ENCODE data around the gene OMP. TPM values are rescaled to one million over a fixed set of nuclear protein-coding genes. Genes with fewer than 3 reads are reported as not detected.

The OMP gene
- total and polyA plus RNA-seq, 2 donors (not counting 1 experiment from before 2014, with no cell fraction given), result not detected

DNA sequence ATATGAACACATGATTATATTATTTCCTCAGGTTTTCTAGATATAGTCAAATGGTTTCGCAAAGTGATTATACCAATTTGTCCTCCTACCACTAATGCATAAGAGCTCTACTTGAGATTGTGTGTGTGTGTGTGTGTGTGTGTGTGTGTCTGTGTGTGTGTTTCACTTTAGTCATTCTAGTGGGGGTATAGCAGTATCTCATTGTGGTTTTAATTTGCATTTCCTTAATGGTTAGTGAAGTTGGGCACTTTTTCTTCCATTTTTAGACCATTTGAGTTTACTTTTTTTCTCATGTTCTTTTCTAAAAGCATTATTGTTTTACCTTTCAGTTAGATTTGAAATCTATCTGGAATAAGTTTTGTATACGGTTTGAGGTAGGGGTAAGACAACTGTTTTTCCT, 23.0 kb upstream of the OMP start:
- CTCF ChIA-PET, result interaction anchor here (1.0 to 1.3 kb wide), 2 partner anchors 10 to 12 kb away, joined by 3 read pairs; no protein-coding TSS in a partner anchor
- POLR2A ChIA-PET, result no interaction called here
- TF ChIP-seq EZH2 (IDR thresholded peaks at IDR 0.05; ENCODE audit: borderline replicate concordance, insufficient read depth, low read depth, low read length, poor library complexity, severe bottlenecking), result no peak
- TF ChIP-seq, protein P1, sequence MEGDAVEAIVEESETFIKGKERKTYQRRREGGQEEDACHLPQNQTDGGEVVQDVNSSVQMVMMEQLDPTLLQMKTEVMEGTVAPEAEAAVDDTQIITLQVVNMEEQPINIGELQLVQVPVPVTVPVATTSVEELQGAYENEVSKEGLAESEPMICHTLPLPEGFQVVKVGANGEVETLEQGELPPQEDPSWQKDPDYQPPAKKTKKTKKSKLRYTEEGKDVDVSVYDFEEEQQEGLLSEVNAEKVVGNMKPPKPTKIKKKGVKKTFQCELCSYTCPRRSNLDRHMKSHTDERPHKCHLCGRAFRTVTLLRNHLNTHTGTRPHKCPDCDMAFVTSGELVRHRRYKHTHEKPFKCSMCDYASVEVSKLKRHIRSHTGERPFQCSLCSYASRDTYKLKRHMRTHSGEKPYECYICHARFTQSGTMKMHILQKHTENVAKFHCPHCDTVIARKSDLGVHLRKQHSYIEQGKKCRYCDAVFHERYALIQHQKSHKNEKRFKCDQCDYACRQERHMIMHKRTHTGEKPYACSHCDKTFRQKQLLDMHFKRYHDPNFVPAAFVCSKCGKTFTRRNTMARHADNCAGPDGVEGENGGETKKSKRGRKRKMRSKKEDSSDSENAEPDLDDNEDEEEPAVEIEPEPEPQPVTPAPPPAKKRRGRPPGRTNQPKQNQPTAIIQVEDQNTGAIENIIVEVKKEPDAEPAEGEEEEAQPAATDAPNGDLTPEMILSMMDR (IDR thresholded peaks at IDR 0.05), result no peak
- no peak overlapping the region for H3K4me3 ChIP-seq (ENCODE audit: control extremely low read depth in 1 of 5, extremely low read depth in 1 of 5, insufficient read depth in 1 of 5, low read depth in 2 of 5, low read length in 4 of 5)
- H3K27ac Mint-ChIP-seq, result no peak overlapping the region
- DNase-seq, result no peak
- H3K79me2 ChIP-seq (ENCODE audit: control insufficient read depth, insufficient read depth, low read length), result no peaks in the 10 kb centered on the region
- peaks cover 6 to 16% of the 10 kb centered on the region in 2 donors for H3K4me1 ChIP-seq (ENCODE audit: control insufficient read depth in 2 of 2, insufficient read depth in 2 of 2, low read length in 2 of 2)
- H3K4me2 ChIP-seq (replicated peaks; ENCODE audit: low read depth, low read length, poor library complexity, severe bottlenecking), result no peak overlapping the region
- no peak overlapping the region for H3K4me3 Mint-ChIP-seq
- no peaks in the 10 kb centered on the region for H3K36me3 ChIP-seq (replicated peaks in 1 of 2; ENCODE audit: control extremely low read depth in 1 of 2, control insufficient read depth in 1 of 2, extremely low read depth in 1 of 2, insufficient read depth in 2 of 2, low read length in 1 of 2)
- H3K27me3 ChIP-seq (replicated peaks in 1 of 4; ENCODE audit: control extremely low read depth in 1 of 4, control insufficient read depth in 3 of 4, insufficient read depth in 4 of 4, low read length in 3 of 4), result no peaks in the 10 kb centered on the region
- H3K27me3 Mint-ChIP-seq, result no peaks in the 10 kb centered on the region
- H3K4me1 Mint-ChIP-seq, result peaks cover 13% of the 10 kb centered on the region
- peaks cover 0 to 5% (median 0%) of the 10 kb centered on the region in 3 donors for H3K9me3 ChIP-seq (ENCODE audit: control extremely low read depth in 1 of 3, control insufficient read depth in 2 of 3, insufficient read depth in 1 of 3, low read length in 2 of 3)
- no peak for ATAC-seq (ENCODE audit: low read depth)
- no CpG with 5 or more reads among the region's 2 CpGs for WGBS (ENCODE audit: insufficient coverage)
- no peak overlapping the region for H3K27ac ChIP-seq (ENCODE audit: low read length in 2 of 2)
- H4K20me1 ChIP-seq (ENCODE audit: control insufficient read depth, insufficient read depth, low read length, poor library complexity, severe bottlenecking), result no peaks in the 10 kb centered on the region
- H2AFZ ChIP-seq (ENCODE audit: insufficient read depth, low read depth, low read length, poor library complexity, severe bottlenecking), result no peak overlapping the region
- peaks cover 9% of the 10 kb centered on the region for H3K9me3 Mint-ChIP-seq (ENCODE audit: insufficient read depth)
- no peak overlapping the region for H3K9ac ChIP-seq (ENCODE audit: low read length)
- intact Hi-C loops (cut with micrococcal nuclease), result no loop called here

DNA sequence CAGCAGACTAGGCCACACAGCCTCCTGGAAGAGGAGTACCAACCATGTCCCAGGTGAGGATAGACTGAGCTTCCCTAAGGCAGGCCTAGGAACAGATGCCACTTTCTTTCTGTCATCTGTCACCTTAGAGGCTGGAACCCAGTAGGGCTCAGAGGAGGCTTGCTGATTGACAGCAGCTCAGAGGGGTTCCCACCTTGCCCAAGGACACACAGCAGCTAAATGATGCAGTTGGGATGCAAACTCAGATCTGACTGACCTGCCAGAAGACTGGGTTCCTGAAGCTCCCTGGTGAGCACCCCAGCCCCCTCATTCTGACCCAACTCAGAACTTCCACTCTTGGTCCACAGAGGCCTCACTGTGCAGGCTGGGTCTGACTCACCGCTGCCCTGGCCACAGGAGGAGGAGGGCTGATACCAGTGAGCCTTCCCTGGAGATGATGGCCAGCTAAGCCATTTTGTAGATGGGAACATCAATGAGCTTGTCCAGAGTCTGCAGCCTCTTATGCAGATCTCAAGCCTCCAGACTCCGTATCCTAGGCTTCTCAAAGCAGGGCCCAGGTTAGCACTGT, 21.9 kb upstream of the OMP start:
- Histone ChIP-seq H3K4me3 (ENCODE audit: control extremely low read depth in 1 of 5, extremely low read depth in 1 of 5, insufficient read depth in 1 of 5, low read depth in 2 of 5, low read length in 4 of 5) (no peak overlapping the region), H3K27me3 (replicated peaks in 1 of 4; ENCODE audit: control extremely low read depth in 1 of 4, control insufficient read depth in 3 of 4, insufficient read depth in 4 of 4, low read length in 3 of 4) (no peaks in the 10 kb centered on the region), H3K9ac (ENCODE audit: low read length) (no peak overlapping the region), H3K27ac (ENCODE audit: low read length in 2 of 2) (no peak overlapping the region), H4K20me1 (ENCODE audit: control insufficient read depth, insufficient read depth, low read length, poor library complexity, severe bottlenecking) (no peaks in the 10 kb centered on the region), H3K4me1 (ENCODE audit: control insufficient read depth in 2 of 2, insufficient read depth in 2 of 2, low read length in 2 of 2) (peaks cover 6 to 16% of the 10 kb centered on the region in 2 donors), H3K4me2 (replicated peaks; ENCODE audit: low read depth, low read length, poor library complexity, severe bottlenecking) (no peak overlapping the region), H3K9me3 (ENCODE audit: control extremely low read depth in 1 of 3, control insufficient read depth in 2 of 3, insufficient read depth in 1 of 3, low read length in 2 of 3) (peaks cover 0 to 5% (median 0%) of the 10 kb centered on the region in 3 donors), H3K79me2 (ENCODE audit: control insufficient read depth, insufficient read depth, low read length) (no peaks in the 10 kb centered on the region), H2AFZ (ENCODE audit: insufficient read depth, low read depth, low read length, poor library complexity, severe bottlenecking) (no peak overlapping the region), H3K36me3 (replicated peaks in 1 of 2; ENCODE audit: control extremely low read depth in 1 of 2, control insufficient read depth in 1 of 2, extremely low read depth in 1 of 2, insufficient read depth in 2 of 2, low read length in 1 of 2) (no peaks in the 10 kb centered on the region)
- Mint-ChIP-seq H3K9me3 (ENCODE audit: insufficient read depth) (peaks cover 9% of the 10 kb centered on the region), H3K4me3 (no peak overlapping the region), H3K27ac (no peak overlapping the region), H3K27me3 (no peaks in the 10 kb centered on the region), H3K4me1 (peaks cover 13% of the 10 kb centered on the region)
- 100% methylated on average over 2 of the region's 2 CpGs for WGBS (ENCODE audit: insufficient coverage)
- POLR2A ChIA-PET, result no interaction called here
- CTCF ChIA-PET, result interaction anchor here (2.6 kb wide), 1 partner anchor 10 kb away, joined by 14 read pairs; no protein-coding TSS in a partner anchor
- ATAC-seq (ENCODE audit: low read depth) (no peak), DNase-seq (no peak)
- TF ChIP-seq, protein P1 (IDR thresholded peaks at IDR 0.05), result no peak
- TF ChIP-seq EZH2 (IDR thresholded peaks at IDR 0.05; ENCODE audit: borderline replicate concordance, insufficient read depth, low read depth, low read length, poor library complexity, severe bottlenecking), result no peak
- intact Hi-C loops (cut with micrococcal nuclease), result no loop called here
